Measurements from ENCODE around the gene NAMPT. TPM values are rescaled to one million over a fixed set of nuclear protein-coding genes. Genes with fewer than 3 reads are reported as not detected.
"Not testable (repeated sequence)": the region's sequence is repeated elsewhere in the genome, so short reads cannot be mapped to it uniquely, and the experiment has no call there.

The NAMPT gene
- total RNA-seq, 2 donors from 2014 or later: 283 to 446 TPM

DNA sequence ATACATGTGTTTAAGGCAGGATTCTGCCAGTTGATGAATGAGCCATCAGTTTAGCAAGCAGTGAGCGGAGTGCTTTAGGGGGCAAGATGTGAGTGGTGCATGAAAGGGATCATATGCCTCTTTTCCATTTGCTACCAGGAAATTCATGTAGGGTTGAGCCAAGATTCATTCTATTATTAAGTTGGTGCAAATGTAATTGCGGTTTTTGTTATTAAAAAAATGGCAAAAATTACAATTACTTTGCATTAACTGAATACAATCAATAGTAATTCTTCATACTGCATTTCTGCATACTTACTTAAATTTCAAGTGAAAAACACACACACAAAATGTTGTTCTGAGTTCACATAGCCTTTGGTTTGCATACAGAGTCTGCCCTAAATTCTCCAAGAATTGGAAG, 30.1 kb upstream of the NAMPT start:
- DNase-seq (ENCODE audit: low spot score): no peak
- Mint-ChIP-seq H3K9me3 (peaks cover 4% of the 10 kb centered on the region), H3K27ac (peak overlapping the region in 1 of 2 donors; percentile 14), H3K27me3 (peaks cover 30 to 41% of the 10 kb centered on the region in 2 donors), H3K36me3 (peaks cover 9% of the 10 kb centered on the region), H3K4me3 (no peak overlapping the region), H3K4me1 (ENCODE audit: low read depth in 2 of 2) (peaks cover 8% of the 10 kb centered on the region in 2 donors)
- no peak for ATAC-seq

GRCh38 chr7:106313966-106314365, 29.2 kb upstream of the NAMPT start:
- no peak for DNase-seq (ENCODE audit: low spot score)
- peaks cover 4% of the 10 kb centered on the region for H3K9me3 Mint-ChIP-seq
- no peak for ATAC-seq
- H3K4me3 Mint-ChIP-seq: peak overlapping the region; percentile 1
- peak overlapping the region in 1 of 2 donors; percentile 14 for H3K27ac Mint-ChIP-seq
- H3K27me3 Mint-ChIP-seq: peaks cover 30 to 38% of the 10 kb centered on the region in 2 donors
- peaks cover 9% of the 10 kb centered on the region for H3K36me3 Mint-ChIP-seq
- H3K4me1 Mint-ChIP-seq (ENCODE audit: low read depth in 2 of 2): peaks cover 8% of the 10 kb centered on the region in 2 donors

DNA sequence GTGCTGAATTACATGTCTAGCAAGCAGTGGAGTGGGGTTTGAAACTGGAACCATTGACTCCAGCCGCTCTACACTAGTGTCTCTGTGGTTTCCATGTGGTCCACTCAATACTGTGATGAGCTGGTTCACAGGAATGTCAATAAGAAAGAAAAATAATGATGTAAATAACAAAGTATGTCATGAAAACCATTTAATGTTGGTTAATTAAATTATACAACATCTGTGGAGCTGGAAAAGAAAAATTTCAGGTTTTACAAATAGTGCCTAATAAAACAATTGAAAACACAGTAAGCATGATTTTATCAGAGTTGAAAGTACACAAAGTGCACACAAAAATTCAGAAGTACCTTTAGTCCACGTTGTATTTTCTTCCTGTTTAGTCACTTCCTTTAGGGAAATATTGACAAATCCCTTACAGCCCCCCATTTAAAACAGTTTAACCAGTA, 28.7 kb upstream of the NAMPT start:
- no peak overlapping the region for H3K27ac Mint-ChIP-seq
- H3K36me3 Mint-ChIP-seq: peaks cover 9% of the 10 kb centered on the region
- no peak for DNase-seq (ENCODE audit: low spot score)
- ATAC-seq: no peak
- H3K9me3 Mint-ChIP-seq: peaks cover 4% of the 10 kb centered on the region
- peaks cover 8% of the 10 kb centered on the region in 2 donors for H3K4me1 Mint-ChIP-seq (ENCODE audit: low read depth in 2 of 2)
- H3K27me3 Mint-ChIP-seq: peaks cover 26 to 33% of the 10 kb centered on the region in 2 donors
- H3K4me3 Mint-ChIP-seq: no peak overlapping the region

DNA sequence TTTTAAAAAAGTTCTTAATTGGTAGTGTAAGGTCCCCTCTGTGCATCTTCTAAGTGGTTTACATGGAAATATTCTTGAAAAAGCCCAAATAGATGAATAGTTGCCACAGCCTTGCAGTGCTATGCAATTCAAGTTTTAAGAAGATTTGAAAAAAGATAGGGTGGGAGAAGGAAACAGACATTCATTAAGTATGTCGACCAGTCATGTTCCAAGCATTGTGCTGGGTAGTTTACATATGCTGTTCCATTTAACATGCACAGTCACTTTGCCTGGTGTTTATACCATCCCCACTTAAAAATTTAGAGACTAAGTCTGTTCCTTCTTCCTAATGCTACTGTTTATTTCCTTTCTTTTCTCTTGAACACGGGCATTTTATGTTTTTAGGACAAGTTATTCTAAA, 28.1 kb upstream of the NAMPT start:
- H3K36me3 Mint-ChIP-seq: peaks cover 9% of the 10 kb centered on the region
- H3K4me1 Mint-ChIP-seq (ENCODE audit: low read depth in 2 of 2): peaks cover 8% of the 10 kb centered on the region in 2 donors
- H3K27ac Mint-ChIP-seq: no peak overlapping the region
- ATAC-seq (no peak), DNase-seq (ENCODE audit: low spot score) (no peak)
- H3K27me3 Mint-ChIP-seq: peaks cover 23 to 27% of the 10 kb centered on the region in 2 donors
- H3K9me3 Mint-ChIP-seq: peaks cover 4% of the 10 kb centered on the region
- no peak overlapping the region for H3K4me3 Mint-ChIP-seq

DNA sequence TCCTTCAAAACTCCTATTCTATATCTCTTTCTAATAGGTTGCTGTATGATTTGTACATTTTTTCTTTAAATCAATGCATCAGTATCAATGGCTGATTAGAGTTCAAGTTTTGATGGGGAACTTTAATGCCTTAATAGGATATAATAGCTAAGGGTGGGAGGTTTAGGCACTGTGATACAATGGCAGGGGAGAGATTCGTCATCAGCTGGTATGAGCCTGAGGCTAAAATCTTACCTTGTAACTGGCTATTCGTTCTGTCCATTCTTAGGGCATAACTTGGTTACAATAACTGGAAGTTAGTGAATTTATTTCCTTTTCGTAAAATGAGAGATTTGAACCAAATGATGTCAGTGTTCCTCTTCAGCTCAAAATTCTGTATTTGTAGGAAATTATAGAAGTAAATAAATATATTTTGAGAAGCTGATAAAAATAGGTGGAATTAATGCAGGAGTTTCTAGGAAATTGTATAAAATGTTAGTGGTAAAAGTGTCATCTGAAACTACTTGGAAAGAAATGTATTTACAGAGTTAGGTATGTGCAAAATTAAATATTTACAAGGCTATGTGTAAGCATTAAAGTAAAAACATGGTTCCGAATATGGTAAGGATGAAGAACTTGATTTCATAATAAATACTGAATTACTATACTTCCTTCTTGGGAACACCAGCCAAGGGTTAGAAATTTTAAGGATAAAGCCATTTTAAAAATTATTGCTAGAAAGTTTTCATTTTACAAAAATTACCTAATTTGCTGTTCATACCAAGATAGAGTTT, 27.5 kb upstream of the NAMPT start:
- no peak overlapping the region for H3K27ac Mint-ChIP-seq

DNA sequence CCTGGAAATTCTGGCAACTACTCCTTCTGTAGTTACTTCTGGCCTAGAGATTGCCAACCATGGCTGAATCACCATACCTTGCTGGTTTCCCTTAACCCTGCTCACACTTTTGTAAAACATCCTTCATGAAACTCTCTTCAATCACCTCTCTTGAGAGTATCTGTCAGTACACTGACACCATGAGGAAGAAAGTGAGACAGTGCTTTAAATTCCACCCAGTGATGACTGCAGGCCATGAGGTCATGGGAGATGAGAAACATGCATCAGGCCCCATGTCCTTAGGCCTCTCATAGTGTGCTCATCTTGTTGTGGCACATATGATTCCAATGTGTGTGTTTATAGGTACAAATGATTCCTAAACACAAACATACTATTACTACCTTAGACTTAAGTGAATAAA, 24.6 kb upstream of the NAMPT start:
- Mint-ChIP-seq H3K36me3 (peaks cover 2% of the 10 kb centered on the region), H3K9me3 (peaks cover 4% of the 10 kb centered on the region), H3K4me1 (ENCODE audit: low read depth in 2 of 2) (peaks cover 6 to 8% of the 10 kb centered on the region in 2 donors), H3K27ac (no peak overlapping the region), H3K27me3 (peaks cover 21% of the 10 kb centered on the region in 2 donors), H3K4me3 (no peak overlapping the region)
- ATAC-seq: peak in 1 of 2 donors; percentile 31
- DNase-seq (ENCODE audit: low spot score): no peak

More for the DNA sequence above, 27.5 kb upstream of the NAMPT start:
- Mint-ChIP-seq H3K27me3 (peaks cover 23 to 25% of the 10 kb centered on the region in 2 donors), H3K36me3 (peaks cover 9% of the 10 kb centered on the region), H3K4me3 (no peak overlapping the region), H3K4me1 (ENCODE audit: low read depth in 2 of 2) (peaks cover 8% of the 10 kb centered on the region in 2 donors), H3K9me3 (peaks cover 4% of the 10 kb centered on the region)
- no peak for DNase-seq (ENCODE audit: low spot score)
- no peak for ATAC-seq

GRCh38 chr7:106306256-106306655, 21.5 kb upstream of the NAMPT start:
- Mint-ChIP-seq H3K9me3 (peaks cover 6% of the 10 kb centered on the region), H3K27ac (no peak overlapping the region), H3K4me1 (ENCODE audit: low read depth in 2 of 2) (peaks cover 0 to 3% of the 10 kb centered on the region in 2 donors), H3K36me3 (peaks cover 9% of the 10 kb centered on the region), H3K4me3 (no peak overlapping the region), H3K27me3 (peaks cover 24 to 28% of the 10 kb centered on the region in 2 donors)
- no peak for ATAC-seq
- no peak for DNase-seq (ENCODE audit: low spot score)

GRCh38 chr7:106305732-106306131, 20.9 kb upstream of the NAMPT start:
- Mint-ChIP-seq H3K4me1 (ENCODE audit: low read depth in 2 of 2) (no peaks in the 10 kb centered on the region), H3K9me3 (peaks cover 11% of the 10 kb centered on the region), H3K27me3 (peaks cover 24 to 34% of the 10 kb centered on the region in 2 donors), H3K36me3 (peaks cover 15% of the 10 kb centered on the region), H3K27ac (no peak overlapping the region), H3K4me3 (no peak overlapping the region)
- ATAC-seq (no peak), DNase-seq (ENCODE audit: low spot score) (no peak)

DNA sequence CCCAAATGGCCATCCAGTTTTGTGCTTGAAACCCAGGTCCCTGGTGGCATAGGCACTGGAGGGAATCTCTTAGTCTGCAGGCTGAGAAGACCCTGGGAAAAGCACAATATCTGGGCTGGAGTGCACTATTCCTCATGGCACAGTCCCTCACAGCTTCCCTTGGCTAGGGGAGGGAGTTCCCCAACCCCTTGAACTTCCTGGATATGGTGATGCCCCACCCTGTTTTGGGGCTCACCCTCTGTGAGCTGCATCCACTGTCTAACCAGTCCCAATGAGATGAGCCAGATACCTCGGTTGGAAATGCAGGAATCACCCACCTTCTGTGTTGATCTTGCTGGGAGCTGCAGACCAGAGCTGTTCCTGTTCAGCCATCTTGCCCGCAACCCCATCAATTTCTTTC, 19.8 kb upstream of the NAMPT start:
- H3K4me1 Mint-ChIP-seq (ENCODE audit: low read depth in 2 of 2): no peaks in the 10 kb centered on the region
- DNase-seq (ENCODE audit: low spot score): no peak
- ATAC-seq: no peak

DNA sequence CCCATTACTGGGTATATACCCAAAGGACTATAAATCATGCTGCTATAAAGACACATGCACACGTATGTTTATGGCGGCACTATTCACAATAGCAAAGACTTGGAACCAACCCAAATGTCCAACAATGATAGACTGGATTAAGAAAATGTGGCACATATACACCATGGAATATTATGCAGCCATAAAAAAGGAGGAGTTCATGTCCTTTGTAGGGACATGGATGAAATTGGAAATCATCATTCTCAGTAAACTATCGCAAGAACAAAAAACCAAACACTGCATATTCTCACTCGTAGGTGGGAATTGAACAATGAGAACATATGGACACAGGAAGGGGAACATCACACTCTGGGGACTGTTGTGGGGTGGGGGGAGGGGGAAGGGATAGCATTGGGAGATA, 13.8 kb upstream of the NAMPT start:
- not testable (repeated sequence) for H3K4me3 Mint-ChIP-seq; H3K4me1 Mint-ChIP-seq (ENCODE audit: low read depth in 2 of 2); DNase-seq (ENCODE audit: low spot score); ATAC-seq; H3K27ac Mint-ChIP-seq
- Mint-ChIP-seq H3K9me3 (peaks cover 11% of the 10 kb centered on the region), H3K27me3 (peaks cover 28 to 30% of the 10 kb centered on the region in 2 donors), H3K36me3 (peaks cover 15% of the 10 kb centered on the region)

More for the DNA sequence above, 19.8 kb upstream of the NAMPT start:
- peaks cover 15% of the 10 kb centered on the region for H3K36me3 Mint-ChIP-seq
- H3K27me3 Mint-ChIP-seq: peaks cover 30 to 43% of the 10 kb centered on the region in 2 donors
- H3K9me3 Mint-ChIP-seq: peaks cover 11% of the 10 kb centered on the region
- no peak overlapping the region for H3K27ac Mint-ChIP-seq
- H3K4me3 Mint-ChIP-seq: no peak overlapping the region

DNA sequence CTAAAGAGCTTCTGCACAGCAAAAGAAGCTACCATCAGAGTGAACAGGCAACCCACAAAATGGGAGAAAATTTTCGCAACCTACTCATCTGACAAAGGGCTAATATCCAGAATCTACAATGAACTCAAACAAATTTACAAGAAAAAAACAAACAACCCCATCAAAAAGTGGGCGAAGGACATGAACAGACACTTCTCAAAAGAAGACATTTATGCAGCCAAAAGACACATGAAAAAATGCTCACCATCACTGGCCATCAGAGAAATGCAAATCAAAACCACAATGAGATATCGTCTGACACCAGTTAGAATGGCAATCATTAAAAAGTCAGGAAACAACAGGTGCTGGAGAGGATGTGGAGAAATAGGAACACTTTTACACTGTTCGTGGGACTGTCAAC, 13.4 kb upstream of the NAMPT start:
- H3K9me3 Mint-ChIP-seq: peaks cover 11% of the 10 kb centered on the region
- peaks cover 28 to 31% of the 10 kb centered on the region in 2 donors for H3K27me3 Mint-ChIP-seq
- H3K4me3 Mint-ChIP-seq; ATAC-seq; H3K4me1 Mint-ChIP-seq (ENCODE audit: low read depth in 2 of 2); H3K27ac Mint-ChIP-seq; DNase-seq (ENCODE audit: low spot score): not testable (repeated sequence)
- H3K36me3 Mint-ChIP-seq: peaks cover 15% of the 10 kb centered on the region

GRCh38 chr7:106294334-106294733, 9.6 kb upstream of the NAMPT start:
- ATAC-seq (no peak), DNase-seq (ENCODE audit: low spot score) (no peak)
- Mint-ChIP-seq H3K4me3 (no peak overlapping the region), H3K36me3 (no peaks in the 10 kb centered on the region), H3K27me3 (peaks cover 8 to 26% of the 10 kb centered on the region in 2 donors), H3K9me3 (no peaks in the 10 kb centered on the region), H3K27ac (no peak overlapping the region), H3K4me1 (ENCODE audit: low read depth in 2 of 2) (no peaks in the 10 kb centered on the region)

DNA sequence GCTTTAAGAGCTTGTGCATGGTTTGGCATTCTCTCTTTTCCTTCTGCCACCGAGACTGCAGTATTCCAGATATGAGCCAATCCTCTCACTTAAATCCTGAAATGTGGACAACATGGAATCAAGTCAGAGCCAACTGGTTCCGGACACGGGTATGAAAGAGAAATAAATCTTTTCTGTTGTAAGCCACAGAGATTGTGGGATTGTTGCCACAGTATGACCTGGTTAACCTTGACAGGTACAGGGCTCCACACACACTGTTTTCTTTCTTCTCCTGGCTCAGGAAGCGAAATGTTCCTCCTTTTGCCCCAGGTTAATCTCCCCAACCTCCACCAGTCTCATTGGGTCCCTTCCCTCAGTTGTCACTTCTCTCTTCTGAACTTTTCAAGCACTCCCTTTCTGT, 6.5 kb upstream of the NAMPT start:
- Mint-ChIP-seq H3K4me1 (ENCODE audit: low read depth in 2 of 2) (peaks cover 8 to 9% of the 10 kb centered on the region in 2 donors), H3K36me3 (no peaks in the 10 kb centered on the region), H3K9me3 (no peaks in the 10 kb centered on the region), H3K27me3 (peaks cover 8 to 24% of the 10 kb centered on the region in 2 donors), H3K27ac (no peak overlapping the region), H3K4me3 (no peak overlapping the region)
- ATAC-seq (no peak), DNase-seq (ENCODE audit: low spot score) (no peak)

DNA sequence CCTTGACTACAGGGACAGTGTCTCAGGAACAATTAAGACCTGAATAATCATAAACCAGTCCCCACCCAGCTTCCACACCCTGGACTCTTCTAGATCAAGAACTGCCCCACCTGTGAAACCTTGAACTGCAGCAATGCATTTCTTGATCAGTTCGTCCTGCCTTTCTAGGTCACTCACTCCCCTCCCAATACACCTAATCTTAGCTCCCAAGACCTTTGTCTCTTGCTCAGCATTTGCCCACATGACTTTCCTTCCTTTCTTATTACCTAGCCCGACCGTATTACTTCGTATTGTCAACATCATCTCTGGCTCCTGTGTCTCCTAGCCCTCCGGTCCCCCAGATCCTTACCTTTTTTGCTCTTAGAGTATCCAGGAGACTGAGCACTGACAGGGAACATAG, 5.5 kb upstream of the NAMPT start:
- DNase-seq (ENCODE audit: low spot score): no peak
- H3K27me3 Mint-ChIP-seq: peaks cover 8 to 22% of the 10 kb centered on the region in 2 donors
- no peaks in the 10 kb centered on the region for H3K36me3 Mint-ChIP-seq
- no peak overlapping the region for H3K27ac Mint-ChIP-seq
- ATAC-seq: no peak
- H3K9me3 Mint-ChIP-seq: no peaks in the 10 kb centered on the region
- H3K4me1 Mint-ChIP-seq (ENCODE audit: low read depth in 2 of 2): peaks cover 14 to 17% of the 10 kb centered on the region in 2 donors
- H3K4me3 Mint-ChIP-seq: no peak overlapping the region

All from natural killer cell treated with Interleukin-12 subunit alpha and Interleukin-12 subunit beta and Interleukin-15 and Interleukin-18, amount 100 ng/mL, for 72 hours (primary cell).